RWPE1 (cell line): ENCODE data around the gene NPFFR1.
A peak's percentile ranks its signal among the peaks of the same experiment; 100 is the strongest.

Source experiments
- CTCF ChIA-PET: fragments of 350-600 bp; sonication (Branson Sonifier 250); formaldehyde crosslinking; extraction: SDS; loops from one replicate; lab custom pipeline; 2021; lab: Yijun Ruan, JAX
- POLR2A ChIA-PET: fragments of 400-600 bp; formaldehyde crosslinking; extraction: SDS; loops from one replicate; lab custom pipeline; 2020; ENCODE audit warnings: antibody characterized with exemption; ENCODE audit not compliant: low non-redundant PET; lab: Yijun Ruan, JAX
- DNase-seq: peaks from one replicate; pipeline ENCODE4 v3.0.0; 2012; ENCODE audit warnings: low spot score
- H3K27ac ChIP-seq: fragments of 450-650 bp; 2 replicates; pipeline ENCODE4 v1.5.1; 2017
- CTCF ChIP-seq: fragments of 450-650 bp; conservative IDR thresholded peaks from 2 replicates; pipeline ENCODE4 v1.5.1; 2017; ENCODE audit warnings: low read depth, mild to moderate bottlenecking

The NPFFR1 gene

GRCh38 chr10:70233939-70234300 lies 49.9 kb downstream of the NPFFR1 start:
- ChIA-PET CTCF (interaction anchor here (0.8 to 2.8 kb wide), 2 partner anchors 113 to 131 kb away, joined by 6 to 12 read pairs; no protein-coding TSS in a partner anchor), POLR2A (interaction anchor here (0.9 kb wide), 1 partner anchor 9 kb away, joined by 3 read pairs; no protein-coding TSS in a partner anchor)
- DNase-seq: no peak
- H3K27ac ChIP-seq: peak overlapping the region; percentile 78
- no peak; the same call in 1 of the 2 replicates for TF ChIP-seq CTCF

- peak within 1 kb of the TSS; percentile 78 for H3K27ac ChIP-seq
- ChIA-PET POLR2A (interaction anchor here (0.9 kb wide), 1 partner anchor 10 kb away, joined by 3 read pairs; no protein-coding TSS in a partner anchor), CTCF (interaction anchor here (0.5 to 2.8 kb wide), 5 partner anchors 41 to 596 kb away, joined by 3 to 12 read pairs (median 5); no protein-coding TSS in a partner anchor)
- TF ChIP-seq CTCF: peak; percentile 19; the same call in 1 of the 2 replicates
- peak; percentile 100 for DNase-seq
Measured at GRCh38 chr10:70233109-70233938, 50.5 kb downstream of the NPFFR1 start, which contains the start of gene PPA1. Gene PPA1, minus strand, starts transcription at chr10:70233429. Its CDS starts 102 bp downstream, at chr10:70233327.

GRCh38 chr10:70232859-70233108 lies 51.0 kb downstream of the NPFFR1 start:
- no peak for DNase-seq
- TF ChIP-seq CTCF: no peak
- H3K27ac ChIP-seq: peak overlapping the region; percentile 78
- POLR2A ChIA-PET: no interaction called here
- CTCF ChIA-PET: interaction anchor here (0.5 to 2.8 kb wide), 5 partner anchors 41 to 596 kb away, joined by 3 to 12 read pairs (median 5); no protein-coding TSS in a partner anchor

GRCh38 chr10:70232155-70232858 lies 51.5 kb downstream of the NPFFR1 start:
- peak overlapping the region; percentile 78 for H3K27ac ChIP-seq
- POLR2A ChIA-PET: interaction anchor here (0.5 to 1.4 kb wide), 3 partner anchors 10 to 1690 kb away, joined by 4 to 8 read pairs (median 7); no protein-coding TSS in a partner anchor
- DNase-seq: peak; percentile 66
- CTCF ChIA-PET: interaction anchor here (0.5 to 2.8 kb wide), 8 partner anchors 41 to 595 kb away, joined by 3 to 12 read pairs (median 4); no protein-coding TSS in a partner anchor
- no peak for TF ChIP-seq CTCF

GRCh38 chr10:70228491-70228890 lies 55.3 kb downstream of the NPFFR1 start:
- DNase-seq: no peak
- ChIA-PET CTCF (interaction anchor here (0.7 to 1.6 kb wide), 2 partner anchors 113 to 136 kb away, joined by 3 to 4 read pairs; no protein-coding TSS in a partner anchor), POLR2A (no interaction called here)
- H3K27ac ChIP-seq: no peak overlapping the region
- no peak for TF ChIP-seq CTCF

GRCh38 chr10:70227548-70228320 lies 56.1 kb downstream of the NPFFR1 start:
- CTCF ChIA-PET: no interaction called here
- H3K27ac ChIP-seq: peak overlapping the region; percentile 35; the same call in 1 of the 2 replicates
- POLR2A ChIA-PET: no interaction called here
- no peak for TF ChIP-seq CTCF
- no peak for DNase-seq
